Measurements from ENCODE around the gene SPEN.
"Not testable (repeated sequence)": the region's sequence is repeated elsewhere in the genome, so short reads cannot be mapped to it uniquely, and the experiment has no call there.

Gene SPEN

DNA sequence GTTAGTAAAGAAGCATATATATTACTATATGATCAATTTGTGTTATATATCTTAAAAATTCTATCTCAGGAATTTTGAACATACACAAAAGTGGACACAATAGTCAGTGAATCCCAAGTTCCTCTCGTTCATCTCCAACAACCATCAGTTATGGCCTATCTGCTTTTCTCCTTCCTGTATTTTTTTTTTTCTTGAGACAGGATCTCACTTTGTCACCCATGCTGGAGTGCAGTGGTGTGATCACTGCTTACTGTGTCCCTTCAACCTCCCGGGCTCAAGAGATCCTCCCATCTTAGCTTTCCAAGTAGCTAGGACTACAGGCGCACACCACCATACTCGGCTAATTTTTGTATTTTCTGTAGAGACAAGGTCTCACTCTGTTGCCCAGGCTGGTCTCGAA, 9.4 kb downstream of the SPEN start:
- no peak for DNase-seq (ENCODE audit: low read depth in 2 of 3, low spot score in 2 of 3)

- no peak for DNase-seq (ENCODE audit: low read depth in 2 of 3, low spot score in 2 of 3)
Observed at GRCh38 chr1:15858069-15858670, 10.7 kb downstream of the SPEN start.

- DNase-seq (ENCODE audit: low read depth in 2 of 3, low spot score in 2 of 3): no peak
Observed at GRCh38 chr1:15858672-15859372, 11.3 kb downstream of the SPEN start.

DNA sequence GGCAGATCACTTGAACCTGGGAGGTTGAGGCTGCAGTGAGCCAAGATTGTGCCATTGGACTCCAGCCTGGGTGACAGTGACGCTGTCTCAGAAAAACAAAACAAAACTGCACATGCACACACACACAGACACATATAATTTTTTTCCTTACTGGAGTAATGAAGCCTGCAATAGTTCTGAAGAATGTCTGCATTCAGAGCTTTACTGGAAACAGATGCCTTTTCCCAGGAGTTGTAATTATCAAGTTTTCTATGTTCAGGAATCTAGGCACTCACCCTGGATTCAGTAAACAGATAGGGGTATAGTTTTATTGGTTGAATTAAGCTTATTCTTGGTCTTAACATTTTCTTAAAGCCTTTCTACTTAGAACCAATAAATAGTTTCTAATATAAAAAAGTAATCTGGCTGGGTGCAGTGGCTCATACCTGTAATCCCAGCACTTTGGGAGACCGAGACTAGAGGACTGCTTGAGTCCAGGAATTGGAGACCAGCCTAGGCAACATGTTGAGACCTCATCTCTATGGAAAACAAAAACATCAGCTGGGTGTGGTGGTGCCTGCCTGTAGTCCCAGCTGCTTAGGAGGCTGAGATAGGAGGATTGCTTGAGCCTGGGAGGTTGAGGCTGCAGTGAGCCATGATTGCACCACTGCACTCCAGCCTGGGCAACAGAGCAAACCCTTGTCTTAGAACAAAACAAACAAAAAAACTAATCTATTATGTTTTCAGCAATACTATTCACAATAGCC, 15.8 kb downstream of the SPEN start:
- no peak for DNase-seq (ENCODE audit: low read depth in 2 of 3, low spot score in 2 of 3)

GRCh38 chr1:15866721-15867201, 19.3 kb downstream of the SPEN start:
- DNase-seq (ENCODE audit: low read depth in 2 of 3, low spot score in 2 of 3): no peak

DNA sequence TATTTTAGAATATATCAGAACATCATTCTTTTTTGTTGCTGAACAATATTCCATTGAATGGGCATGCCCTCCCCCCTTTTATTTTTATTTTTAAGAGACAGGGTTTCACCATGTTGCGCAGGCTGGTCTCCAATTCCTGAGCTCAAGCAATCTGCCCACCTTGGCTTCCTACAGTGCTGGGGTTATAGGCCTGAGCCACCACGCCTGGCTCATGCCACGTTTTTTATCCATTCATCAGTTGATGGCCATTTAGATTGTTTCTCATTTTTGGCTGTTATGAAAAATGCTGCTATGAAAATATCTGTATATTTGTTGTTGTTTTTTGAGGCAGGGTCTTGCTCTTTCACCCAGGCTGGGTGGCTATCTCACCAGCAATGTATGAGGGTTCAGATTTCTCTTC, 19.8 kb downstream of the SPEN start:
- DNase-seq (ENCODE audit: low read depth in 2 of 3, low spot score in 2 of 3): no peak

DNA sequence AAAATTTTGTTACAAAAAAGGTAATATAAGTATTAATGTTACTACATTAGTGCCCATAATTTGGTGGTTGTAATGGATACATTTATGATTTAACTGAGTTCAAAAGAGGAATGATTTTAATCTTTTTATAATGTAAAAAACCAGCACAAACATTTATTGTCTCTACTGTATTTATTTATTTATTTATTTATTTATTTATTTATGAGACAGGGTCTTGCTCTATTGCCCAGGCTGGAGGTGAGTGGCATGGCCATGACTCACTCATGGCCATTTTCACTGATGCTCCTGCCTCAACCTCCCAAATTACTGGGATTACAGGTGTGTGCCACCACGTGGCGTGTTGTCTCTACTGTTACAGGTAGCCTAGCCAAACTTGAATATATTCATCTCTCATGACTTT, 21.9 kb downstream of the SPEN start:
- DNase-seq (ENCODE audit: low read depth in 2 of 3, low spot score in 2 of 3): no peak

DNA sequence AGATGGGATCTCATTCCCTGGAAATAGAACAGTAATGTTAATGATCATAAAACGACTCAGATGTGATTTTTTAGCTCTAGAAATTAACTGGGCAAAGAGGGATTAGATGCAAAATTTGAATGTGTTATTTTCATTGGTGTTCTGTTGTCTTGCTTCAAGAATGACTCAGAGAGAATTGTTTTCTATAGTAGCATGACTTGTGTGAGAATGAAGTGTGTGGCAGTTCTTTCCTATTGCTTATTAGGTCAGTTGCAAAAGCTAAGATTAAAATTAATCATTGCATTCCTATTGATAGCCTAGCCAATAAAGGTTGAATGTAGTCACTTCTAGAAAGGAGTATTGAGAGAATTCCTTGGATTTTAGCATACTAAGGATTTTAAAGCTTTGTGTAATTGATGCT, 22.9 kb downstream of the SPEN start:
- no peak for DNase-seq (ENCODE audit: low read depth in 2 of 3, low spot score in 2 of 3)

- no peak for DNase-seq (ENCODE audit: low read depth in 2 of 3, low spot score in 2 of 3)
Observed at GRCh38 chr1:15874471-15874870, 27.0 kb downstream of the SPEN start.

DNA sequence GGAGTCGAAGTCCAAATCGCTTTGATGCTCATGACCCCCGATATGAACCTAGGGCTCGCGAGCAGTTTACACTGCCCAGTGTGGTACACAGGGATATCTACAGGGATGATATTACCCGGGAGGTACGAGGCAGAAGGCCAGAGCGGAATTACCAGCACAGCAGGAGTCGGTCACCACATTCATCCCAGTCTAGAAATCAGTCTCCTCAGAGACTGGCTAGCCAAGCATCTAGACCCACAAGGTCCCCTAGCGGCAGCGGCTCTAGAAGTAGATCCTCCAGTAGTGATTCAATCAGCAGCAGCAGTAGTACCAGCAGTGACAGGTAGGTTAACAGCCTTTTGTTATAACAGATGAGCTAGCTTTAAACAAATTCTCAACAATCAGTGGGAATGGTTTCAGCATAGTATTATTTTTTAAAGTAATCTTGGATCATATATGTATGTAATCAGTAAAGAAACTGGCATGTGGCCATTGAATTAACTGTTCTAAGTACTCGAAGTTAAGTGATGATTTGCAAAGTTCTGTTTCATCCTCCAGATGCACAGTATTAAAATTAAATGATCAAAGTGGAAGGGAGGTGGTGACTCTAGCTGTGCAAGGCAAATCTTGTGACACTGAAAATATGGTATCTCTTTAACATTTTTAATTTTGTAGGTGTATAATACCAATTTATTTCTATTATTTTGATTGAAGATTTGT, 29.0 kb downstream of the SPEN start:
- DNase-seq (ENCODE audit: low read depth in 2 of 3, low spot score in 2 of 3): no peak

DNA sequence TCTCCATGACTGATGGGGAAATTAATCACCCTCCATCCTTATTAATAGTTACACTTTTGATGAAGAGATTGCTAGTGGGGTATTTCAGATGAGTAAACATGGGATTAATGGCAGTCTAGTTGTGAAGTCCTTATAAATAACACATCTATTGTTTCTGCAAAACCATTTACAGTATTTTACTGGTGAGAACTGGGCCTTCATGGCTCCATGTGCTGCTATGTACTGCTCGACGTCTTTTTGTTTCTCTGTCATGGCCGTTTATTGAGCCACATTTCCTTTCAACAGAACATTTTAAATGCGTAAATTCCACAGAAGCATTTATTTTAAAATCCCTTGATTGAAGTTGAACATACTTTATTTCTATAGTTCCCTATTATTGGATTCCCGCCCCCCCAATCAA, 34.5 kb downstream of the SPEN start:
- no peak for DNase-seq (ENCODE audit: low read depth in 2 of 3, low spot score in 2 of 3)

GRCh38 chr1:15882665-15883064, 35.2 kb downstream of the SPEN start:
- no peak for DNase-seq (ENCODE audit: low read depth in 2 of 3, low spot score in 2 of 3)

DNA sequence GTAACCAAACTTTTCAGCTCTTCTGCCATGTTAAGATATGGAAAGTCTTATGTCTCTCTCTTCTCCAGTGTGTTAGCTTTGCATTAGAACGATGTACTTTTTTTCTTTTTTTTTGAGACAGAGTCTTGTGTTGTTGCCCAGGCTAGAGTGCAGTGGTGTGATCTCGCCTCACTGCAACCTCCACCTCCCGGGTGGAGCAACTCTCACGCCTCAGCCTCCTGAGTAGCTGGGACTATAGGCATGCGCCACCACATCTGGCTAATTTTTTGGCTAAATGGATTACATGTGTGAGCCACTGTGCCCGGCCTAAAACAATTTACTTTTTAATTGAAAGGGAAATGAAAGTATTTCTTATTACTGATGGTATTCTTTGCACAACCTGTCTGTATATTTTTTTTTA, 35.8 kb downstream of the SPEN start:
- no peak for DNase-seq (ENCODE audit: low read depth in 2 of 3, low spot score in 2 of 3)

DNA sequence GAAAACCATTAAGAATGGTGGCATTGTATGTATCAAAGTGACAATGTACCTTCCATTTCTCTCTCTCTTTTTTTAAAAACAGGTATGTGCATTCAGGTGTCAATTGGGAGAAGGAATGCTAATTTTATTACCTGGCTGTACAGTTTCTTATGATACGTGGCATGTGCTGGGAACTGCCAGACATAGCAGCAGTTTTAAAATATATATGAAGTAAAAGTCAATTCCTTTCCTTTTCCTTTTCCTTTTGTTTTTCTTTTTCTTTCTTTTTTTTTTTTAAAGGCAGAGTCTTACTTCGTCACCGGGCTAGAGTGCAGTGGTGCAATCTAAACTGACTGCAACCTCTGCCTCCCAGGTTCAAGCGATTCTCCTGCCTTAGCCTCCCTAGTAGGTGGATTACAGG, 37.0 kb downstream of the SPEN start:
- no peak for DNase-seq (ENCODE audit: low read depth in 2 of 3, low spot score in 2 of 3)

- no peak for DNase-seq (ENCODE audit: low read depth in 2 of 3, low spot score in 2 of 3)
Observed at GRCh38 chr1:15885269-15885668, 37.8 kb downstream of the SPEN start.

- peak in 1 of 3 experiments; percentile 4 for DNase-seq (ENCODE audit: low read depth in 2 of 3, low spot score in 2 of 3)
Observed at GRCh38 chr1:15885701-15886610, 38.4 kb downstream of the SPEN start.

GRCh38 chr1:15886611-15887167, 39.2 kb downstream of the SPEN start:
- DNase-seq (ENCODE audit: low read depth in 2 of 3, low spot score in 2 of 3): no peak

GRCh38 chr1:15892857-15893599, 45.5 kb downstream of the SPEN start:
- not testable (repeated sequence) for DNase-seq (ENCODE audit: low read depth in 2 of 3, low spot score in 2 of 3)

DNA sequence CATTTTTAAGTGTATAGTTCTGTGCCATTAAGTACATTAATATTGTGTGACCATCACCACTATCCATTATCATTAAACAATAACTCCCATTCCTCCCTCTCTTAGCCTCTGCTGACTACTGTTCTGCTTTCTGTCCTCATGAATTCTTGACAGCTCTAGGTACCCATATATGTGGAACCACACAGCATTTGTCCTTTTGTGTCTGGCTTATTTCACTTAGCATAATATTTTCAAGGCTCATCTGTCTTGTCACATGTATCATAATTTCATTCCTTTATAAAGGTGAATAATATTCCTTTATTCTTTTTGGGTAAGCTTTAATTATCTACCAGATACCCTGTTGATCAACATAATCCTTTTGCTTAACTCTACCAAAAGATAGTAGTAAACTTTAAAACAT, 47.7 kb downstream of the SPEN start:
- DNase-seq (ENCODE audit: low read depth in 2 of 3, low spot score in 2 of 3): no peak

Data from activated CD8-positive, alpha-beta memory T cell treated with anti-CD3 and anti-CD28 coated beads for 48 hours (primary cell).